ENCODE measurements around the gene C2orf15. TPM values are rescaled to one million over a fixed set of nuclear protein-coding genes. Genes with fewer than 3 reads are reported as not detected.

Gene C2orf15
- total RNA-seq, 1 experiment from 2014 or later = 6.9 TPM

GRCh38 chr2:99200076-99200800 is 58.7 kb downstream of the C2orf15 start:
- H3K36me3 Mint-ChIP-seq (ENCODE audit: insufficient read depth, unreplicated experiment) = peaks cover 6% of the 10 kb centered on the region
- no peaks in the 10 kb centered on the region for H3K4me1 Mint-ChIP-seq (ENCODE audit: low read depth, unreplicated experiment)
- no TSS peak for BruUV-seq (replicated peaks)
- no peaks in the 10 kb centered on the region for H3K27me3 Mint-ChIP-seq (ENCODE audit: unreplicated experiment)
- DNase-seq = no peak
- TF ChIP-seq CTCF (IDR thresholded peaks at IDR 0.05; ENCODE audit: unreplicated experiment) = no peak
- H3K4me3 Mint-ChIP-seq (ENCODE audit: low read depth, unreplicated experiment) = no peak overlapping the region
- H3K27ac Mint-ChIP-seq (ENCODE audit: unreplicated experiment) = peak overlapping the region; percentile 8
- H3K9me3 Mint-ChIP-seq (ENCODE audit: low read depth, unreplicated experiment) = peaks cover 2% of the 10 kb centered on the region
- intact Hi-C loops (cut with micrococcal nuclease; ENCODE audit: unreplicated experiment) = no loop called here
- CTCF ChIA-PET = interaction anchor here (0.6 kb wide), 1 partner anchor 213 kb away, joined by 4 read pairs; no protein-coding TSS in a partner anchor

Other genes starting within 250 kb of the C2orf15 start
- gene CRACDL, start 205.5 kb upstream of the C2orf15 start, total RNA-seq (2022) = 16.2 and 24.3 TPM in 2 replicates
- 14.2 and 16.1 TPM in 2 replicates for gene TSGA10, start 13.2 kb downstream of the C2orf15 start, total RNA-seq (2022)
- 10.4 and 14.1 TPM in 2 replicates for gene LIPT1, start 13.3 kb downstream of the C2orf15 start, total RNA-seq (2022)
- gene MITD1, start 39.4 kb downstream of the C2orf15 start, total RNA-seq (2022) = 28.6 and 29.9 TPM in 2 replicates
- gene MRPL30, start 39.5 kb downstream of the C2orf15 start, total RNA-seq (2022) = 38.8 and 39.0 TPM in 2 replicates
- gene LYG2, start 114.0 kb downstream of the C2orf15 start, total RNA-seq (2022) = not detected in 2 replicates
- 2.3 and 3.5 TPM in 2 replicates for gene LYG1, start 159.5 kb downstream of the C2orf15 start, total RNA-seq (2022)
- gene TXNDC9, start 194.6 kb downstream of the C2orf15 start, total RNA-seq (2022) = 39.8 and 40.5 TPM in 2 replicates
- 60.1 and 63.1 TPM in 2 replicates for gene EIF5B, start 195.7 kb downstream of the C2orf15 start, total RNA-seq (2022)